Measurements from ENCODE around the gene RIC8B.

Gene RIC8B

GRCh38 chr12:106886932-106887331 lies 112.5 kb downstream of the RIC8B start:
- H3K36me3 ChIP-seq (ENCODE audit: control insufficient read depth, insufficient read depth, low read length) = no peaks in the 10 kb centered on the region
- TF ChIP-seq CTCF (IDR thresholded peaks at IDR 0.05) = no peak
- no peak overlapping the region for H3K4me3 ChIP-seq (ENCODE audit: low read depth, low read length)
- H3K9me3 ChIP-seq (ENCODE audit: control insufficient read depth, low read length) = no peaks in the 10 kb centered on the region
- no peak overlapping the region for H3K27ac ChIP-seq
- H3K9ac ChIP-seq = no peak overlapping the region
- no peak overlapping the region for H2AFZ ChIP-seq
- no peaks in the 10 kb centered on the region for H3K4me1 ChIP-seq
- H3K79me2 ChIP-seq = no peaks in the 10 kb centered on the region
- no peaks in the 10 kb centered on the region for H3K27me3 ChIP-seq (ENCODE audit: control insufficient read depth, insufficient read depth, low read length)
- H3K4me2 ChIP-seq (ENCODE audit: low read length) = no peak overlapping the region

GRCh38 chr12:106888348-106888970 lies 114.0 kb downstream of the RIC8B start:
- Histone ChIP-seq H3K4me2 (ENCODE audit: low read length) (no peak overlapping the region), H3K9ac (no peak overlapping the region), H2AFZ (no peak overlapping the region), H3K79me2 (no peaks in the 10 kb centered on the region), H3K4me3 (ENCODE audit: low read depth, low read length) (no peak overlapping the region), H3K36me3 (ENCODE audit: control insufficient read depth, insufficient read depth, low read length) (no peaks in the 10 kb centered on the region), H3K27me3 (ENCODE audit: control insufficient read depth, insufficient read depth, low read length) (no peaks in the 10 kb centered on the region), H3K4me1 (no peaks in the 10 kb centered on the region), H3K9me3 (ENCODE audit: control insufficient read depth, low read length) (no peaks in the 10 kb centered on the region), H3K27ac (no peak overlapping the region)
- TF ChIP-seq CTCF (IDR thresholded peaks at IDR 0.05) = no peak

GRCh38 chr12:106889326-106889725 lies 114.8 kb downstream of the RIC8B start:
- H3K27ac ChIP-seq = no peak overlapping the region
- no peaks in the 10 kb centered on the region for H3K36me3 ChIP-seq (ENCODE audit: control insufficient read depth, insufficient read depth, low read length)

GRCh38 chr12:106889950-106890626 lies 115.6 kb downstream of the RIC8B start:
- Histone ChIP-seq H2AFZ (no peak overlapping the region), H3K79me2 (no peaks in the 10 kb centered on the region), H3K9me3 (ENCODE audit: control insufficient read depth, low read length) (no peaks in the 10 kb centered on the region), H3K4me3 (ENCODE audit: low read depth, low read length) (no peak overlapping the region), H3K9ac (no peak overlapping the region), H3K27me3 (ENCODE audit: control insufficient read depth, insufficient read depth, low read length) (no peaks in the 10 kb centered on the region), H3K4me1 (no peaks in the 10 kb centered on the region), H3K4me2 (ENCODE audit: low read length) (no peak overlapping the region), H3K27ac (no peak overlapping the region), H3K36me3 (ENCODE audit: control insufficient read depth, insufficient read depth, low read length) (no peaks in the 10 kb centered on the region)
- TF ChIP-seq CTCF (IDR thresholded peaks at IDR 0.05) = no peak

More at GRCh38 chr12:106889326-106889725, 114.8 kb downstream of the RIC8B start:
- Histone ChIP-seq H3K4me3 (ENCODE audit: low read depth, low read length) (no peak overlapping the region), H3K4me1 (no peaks in the 10 kb centered on the region), H3K79me2 (no peaks in the 10 kb centered on the region), H2AFZ (no peak overlapping the region), H3K9me3 (ENCODE audit: control insufficient read depth, low read length) (no peaks in the 10 kb centered on the region), H3K9ac (no peak overlapping the region), H3K4me2 (ENCODE audit: low read length) (no peak overlapping the region), H3K27me3 (ENCODE audit: control insufficient read depth, insufficient read depth, low read length) (no peaks in the 10 kb centered on the region)
- no peak for TF ChIP-seq CTCF (IDR thresholded peaks at IDR 0.05)

- no peak overlapping the region for H3K4me3 ChIP-seq (ENCODE audit: low read depth, low read length)
- H3K9me3 ChIP-seq (ENCODE audit: control insufficient read depth, low read length) = no peaks in the 10 kb centered on the region
- H3K36me3 ChIP-seq (ENCODE audit: control insufficient read depth, insufficient read depth, low read length) = no peaks in the 10 kb centered on the region
- H3K79me2 ChIP-seq = no peaks in the 10 kb centered on the region
- no peak for TF ChIP-seq CTCF (IDR thresholded peaks at IDR 0.05)
- H3K27me3 ChIP-seq (ENCODE audit: control insufficient read depth, insufficient read depth, low read length) = no peaks in the 10 kb centered on the region
- H2AFZ ChIP-seq = no peak overlapping the region
- peaks cover 3% of the 10 kb centered on the region for H3K4me1 ChIP-seq
- no peak overlapping the region for H3K4me2 ChIP-seq (ENCODE audit: low read length)
- no peak overlapping the region for H3K27ac ChIP-seq
- no peak overlapping the region for H3K9ac ChIP-seq
These were observed 117.6 kb downstream of the RIC8B start for GRCh38 chr12:106892075-106892474.

All from parathyroid adenoma (tissue), 2 donors.